ENCODE data around the gene ANAPC5. TPM values are rescaled to one million over a fixed set of nuclear protein-coding genes. Genes with fewer than 3 reads are reported as not detected.

Gene ANAPC5
- total RNA-seq, 4 donors from 2014 or later, result 70.9 to 81.8 (median 75.5) TPM

DNA sequence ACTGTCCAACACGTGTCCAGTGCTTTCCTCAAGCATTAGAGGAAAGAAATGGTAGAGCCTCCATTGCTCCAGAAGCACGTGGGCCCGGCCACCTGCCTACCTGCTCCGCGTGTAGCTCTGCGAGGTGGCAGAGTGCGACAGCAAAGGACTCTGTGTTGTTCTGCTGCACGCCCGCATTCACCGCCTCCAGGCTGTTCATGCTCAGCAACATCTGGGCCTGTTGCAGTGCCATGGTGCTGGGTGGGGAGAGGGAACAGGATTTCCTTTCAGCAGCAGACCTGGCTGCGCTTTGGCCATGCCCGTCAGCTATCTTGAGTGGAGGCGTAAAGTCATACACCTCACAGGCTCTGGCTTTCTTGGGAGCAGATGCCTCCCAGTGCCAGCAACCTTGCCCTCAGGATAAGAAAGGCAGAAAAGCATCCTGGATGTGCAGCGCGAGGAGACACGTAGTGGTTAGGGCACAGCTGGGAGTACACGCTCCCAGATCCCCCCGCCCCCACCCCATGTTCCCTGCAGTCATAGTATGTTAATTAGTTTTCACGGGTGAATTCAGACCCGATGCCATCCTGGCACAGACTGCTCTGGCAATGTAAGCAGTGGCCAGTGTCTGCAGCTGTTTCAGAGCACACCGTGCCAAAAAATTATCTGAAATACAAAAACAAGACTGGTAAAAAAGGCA, 25.1 kb downstream of the ANAPC5 start:
- Histone ChIP-seq H3K4me3 (no peak overlapping the region), H3K27me3 (no peaks in the 10 kb centered on the region), H3K36me3 (peaks cover 47 to 100% (median 92%) of the 10 kb centered on the region in 4 donors), H3K4me1 (peaks cover 0 to 12% (median 2%) of the 10 kb centered on the region in 4 donors), H3K9me3 (no peaks in the 10 kb centered on the region), H3K27ac (replicated peaks in 1 of 4) (no peak overlapping the region)
- intact Hi-C loops (cut with DNase I), result no loop called here
- 80% methylated on average over 17 of the region's 21 CpGs for WGBS
- TF ChIP-seq, protein P1, sequence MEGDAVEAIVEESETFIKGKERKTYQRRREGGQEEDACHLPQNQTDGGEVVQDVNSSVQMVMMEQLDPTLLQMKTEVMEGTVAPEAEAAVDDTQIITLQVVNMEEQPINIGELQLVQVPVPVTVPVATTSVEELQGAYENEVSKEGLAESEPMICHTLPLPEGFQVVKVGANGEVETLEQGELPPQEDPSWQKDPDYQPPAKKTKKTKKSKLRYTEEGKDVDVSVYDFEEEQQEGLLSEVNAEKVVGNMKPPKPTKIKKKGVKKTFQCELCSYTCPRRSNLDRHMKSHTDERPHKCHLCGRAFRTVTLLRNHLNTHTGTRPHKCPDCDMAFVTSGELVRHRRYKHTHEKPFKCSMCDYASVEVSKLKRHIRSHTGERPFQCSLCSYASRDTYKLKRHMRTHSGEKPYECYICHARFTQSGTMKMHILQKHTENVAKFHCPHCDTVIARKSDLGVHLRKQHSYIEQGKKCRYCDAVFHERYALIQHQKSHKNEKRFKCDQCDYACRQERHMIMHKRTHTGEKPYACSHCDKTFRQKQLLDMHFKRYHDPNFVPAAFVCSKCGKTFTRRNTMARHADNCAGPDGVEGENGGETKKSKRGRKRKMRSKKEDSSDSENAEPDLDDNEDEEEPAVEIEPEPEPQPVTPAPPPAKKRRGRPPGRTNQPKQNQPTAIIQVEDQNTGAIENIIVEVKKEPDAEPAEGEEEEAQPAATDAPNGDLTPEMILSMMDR (IDR thresholded peaks at IDR 0.05), result no peak
- TF ChIP-seq POLR2AphosphoS5 (IDR thresholded peaks at IDR 0.05) (no peak), POLR2A (IDR thresholded peaks at IDR 0.05; ENCODE audit: low read depth) (no peak), EP300 (IDR thresholded peaks at IDR 0.05) (no peak)
- DNase-seq (ENCODE audit: extremely low spot score), result no peak

DNA sequence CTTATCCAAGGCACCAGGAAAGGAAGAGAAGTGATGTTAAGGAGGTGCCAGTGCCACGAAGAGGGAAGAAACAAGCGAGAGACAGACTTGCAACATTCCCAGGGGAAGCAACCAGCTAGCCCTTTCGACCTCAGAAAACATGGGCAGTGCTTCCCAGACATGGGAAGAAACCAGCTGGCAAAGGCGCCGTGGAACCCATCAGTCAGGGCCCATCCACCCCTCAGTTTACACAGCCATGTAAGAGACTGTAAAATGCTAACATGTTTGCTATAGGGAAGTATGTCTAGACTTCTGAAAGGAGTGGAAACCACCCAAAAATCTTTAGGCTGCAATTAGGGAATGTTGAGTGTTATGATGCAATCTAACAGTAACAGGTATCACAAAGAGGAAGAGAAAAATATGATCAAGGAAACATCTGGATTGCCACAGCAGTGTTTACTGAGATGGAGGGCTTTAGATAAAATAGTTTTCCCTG, 26.3 kb downstream of the ANAPC5 start:
- Histone ChIP-seq H3K27ac (replicated peaks in 1 of 4) (no peak overlapping the region), H3K36me3 (peaks cover 50 to 100% (median 90%) of the 10 kb centered on the region in 4 donors), H3K4me1 (peaks cover 0 to 12% (median 2%) of the 10 kb centered on the region in 4 donors), H3K9me3 (no peaks in the 10 kb centered on the region), H3K4me3 (no peak overlapping the region), H3K27me3 (no peaks in the 10 kb centered on the region)
- no peak for TF ChIP-seq EP300 (IDR thresholded peaks at IDR 0.05)
- TF ChIP-seq, protein P1 (IDR thresholded peaks at IDR 0.05), result no peak
- no peak for TF ChIP-seq POLR2AphosphoS5 (IDR thresholded peaks at IDR 0.05)
- no peak for TF ChIP-seq POLR2A (IDR thresholded peaks at IDR 0.05; ENCODE audit: low read depth)
- no peak for DNase-seq (ENCODE audit: extremely low spot score)
- WGBS, result 75% methylated on average over 5 of the region's 5 CpGs
- intact Hi-C loops (cut with DNase I), result no loop called here

DNA sequence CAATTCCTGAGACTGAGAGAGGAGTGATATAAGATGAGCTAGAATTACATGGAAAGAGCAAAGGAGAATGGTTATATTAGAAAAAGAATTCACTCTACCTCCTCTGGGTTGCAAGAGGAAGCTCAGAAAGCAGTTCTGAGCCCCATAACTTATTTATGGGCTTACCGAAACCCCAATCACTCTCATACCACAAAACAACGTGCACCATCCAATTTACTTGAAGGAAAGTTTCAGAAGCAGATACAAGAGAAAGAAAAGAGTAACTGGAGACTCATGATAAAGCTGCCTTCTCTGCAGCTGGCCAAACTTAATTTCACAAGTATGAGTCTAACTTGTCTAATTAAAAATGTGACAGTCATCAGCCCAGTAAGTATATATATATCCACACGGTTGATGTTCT, 28.3 kb downstream of the ANAPC5 start:
- DNase-seq (ENCODE audit: extremely low spot score), result no peak
- Histone ChIP-seq H3K4me3 (no peak overlapping the region), H3K27me3 (no peaks in the 10 kb centered on the region), H3K27ac (replicated peaks in 1 of 4) (no peak overlapping the region), H3K4me1 (peaks cover 0 to 12% (median 2%) of the 10 kb centered on the region in 4 donors), H3K36me3 (peaks cover 54 to 99% (median 88%) of the 10 kb centered on the region in 4 donors), H3K9me3 (no peaks in the 10 kb centered on the region)
- 88% methylated on average over 3 of the region's 3 CpGs for WGBS
- intact Hi-C loops (cut with DNase I), result no loop called here
- TF ChIP-seq EP300 (IDR thresholded peaks at IDR 0.05) (no peak), POLR2AphosphoS5 (IDR thresholded peaks at IDR 0.05) (no peak), POLR2A (IDR thresholded peaks at IDR 0.05; ENCODE audit: low read depth) (no peak)
- TF ChIP-seq, protein P1 (IDR thresholded peaks at IDR 0.05), result no peak

DNA sequence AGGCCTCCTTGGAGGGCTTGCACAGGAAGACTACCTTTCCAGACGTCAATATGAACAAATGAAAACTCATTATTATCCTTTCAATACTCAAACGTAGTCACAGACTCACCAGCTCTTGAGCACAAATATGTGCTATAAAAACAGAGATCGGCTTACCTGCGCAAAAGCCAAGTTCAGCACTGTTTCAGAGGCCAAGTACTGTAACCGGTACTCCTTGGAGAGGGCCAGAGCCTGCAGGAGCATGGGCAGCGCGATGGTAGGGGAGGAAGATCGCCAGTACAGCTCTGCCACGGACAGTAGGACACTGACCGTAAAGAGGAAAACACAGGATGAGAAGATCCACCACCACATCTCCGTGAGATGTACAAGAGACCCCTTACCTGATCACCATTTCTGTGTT, 34.1 kb downstream of the ANAPC5 start:
- WGBS, result 89% methylated on average over 5 of the region's 11 CpGs
- TF ChIP-seq EP300 (IDR thresholded peaks at IDR 0.05) (no peak), POLR2AphosphoS5 (IDR thresholded peaks at IDR 0.05) (no peak), POLR2A (IDR thresholded peaks at IDR 0.05; ENCODE audit: low read depth) (no peak)
- TF ChIP-seq, protein P1 (IDR thresholded peaks at IDR 0.05), result no peak
- no peaks in the 10 kb centered on the region for H3K27me3 ChIP-seq
- no peak overlapping the region for H3K4me3 ChIP-seq
- intact Hi-C loops (cut with DNase I), result no loop called here
- H3K4me1 ChIP-seq, result no peaks in the 10 kb centered on the region
- DNase-seq (ENCODE audit: extremely low spot score), result no peak
- H3K36me3 ChIP-seq, result peaks cover 43 to 67% (median 54%) of the 10 kb centered on the region in 4 donors
- H3K9me3 ChIP-seq, result no peaks in the 10 kb centered on the region
- H3K27ac ChIP-seq (replicated peaks in 1 of 4), result no peak overlapping the region

Data from esophagus muscularis mucosa (tissue), 4 donors.